Right lobe of liver (tissue), 4 donors: ENCODE data around the gene SYNJ2.

Experiments
- POLR2A ChIP-seq: fragments of 450-650 bp; IDR thresholded peaks from one replicate; pipeline ENCODE4 v1.6.1; 2017; ENCODE audit warnings: antibody characterized with exemption, mild to moderate bottlenecking
- TF ChIP-seq, protein P1 (sequence below), 4 donors: fragments of 200-600 bp in 3 of 4; fragments of 450-650 bp in 1 of 4; IDR thresholded peaks; one replicate each; pipeline versions ENCODE4 v1.5.1 to v1.8.0; 2016 to 2022; ENCODE audit warnings: antibody characterized with exemption in 4 of 4, mild to moderate bottlenecking in 2 of 4
- donor health status: DM: no; HTN: no; CAD: no.
- donor health status: DM: no; HTN: no; CAD: no.
- donor health status: DM: no; HTN: yes; CAD: no.

- TF ChIP-seq, protein P1, sequence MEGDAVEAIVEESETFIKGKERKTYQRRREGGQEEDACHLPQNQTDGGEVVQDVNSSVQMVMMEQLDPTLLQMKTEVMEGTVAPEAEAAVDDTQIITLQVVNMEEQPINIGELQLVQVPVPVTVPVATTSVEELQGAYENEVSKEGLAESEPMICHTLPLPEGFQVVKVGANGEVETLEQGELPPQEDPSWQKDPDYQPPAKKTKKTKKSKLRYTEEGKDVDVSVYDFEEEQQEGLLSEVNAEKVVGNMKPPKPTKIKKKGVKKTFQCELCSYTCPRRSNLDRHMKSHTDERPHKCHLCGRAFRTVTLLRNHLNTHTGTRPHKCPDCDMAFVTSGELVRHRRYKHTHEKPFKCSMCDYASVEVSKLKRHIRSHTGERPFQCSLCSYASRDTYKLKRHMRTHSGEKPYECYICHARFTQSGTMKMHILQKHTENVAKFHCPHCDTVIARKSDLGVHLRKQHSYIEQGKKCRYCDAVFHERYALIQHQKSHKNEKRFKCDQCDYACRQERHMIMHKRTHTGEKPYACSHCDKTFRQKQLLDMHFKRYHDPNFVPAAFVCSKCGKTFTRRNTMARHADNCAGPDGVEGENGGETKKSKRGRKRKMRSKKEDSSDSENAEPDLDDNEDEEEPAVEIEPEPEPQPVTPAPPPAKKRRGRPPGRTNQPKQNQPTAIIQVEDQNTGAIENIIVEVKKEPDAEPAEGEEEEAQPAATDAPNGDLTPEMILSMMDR (IDR thresholded peaks at IDR 0.05), result no peak
- TF ChIP-seq POLR2A, result no peak
Observed at GRCh38 chr6:158027590-158028285, 46.1 kb downstream of the SYNJ2 start.
